HEK293T (cell line): ENCODE measurements around the gene TOB1.
A peak's percentile ranks its signal among the peaks of the same experiment; 100 is the strongest.

Source experiments
- CTCF ChIA-PET: fragments of 350-600 bp; formaldehyde crosslinking; extraction: SDS; loops from one replicate; lab custom pipeline; 2021; ENCODE audit warnings: antibody characterized with exemption, inconsistent platforms; lab: Yijun Ruan, JAX
- POLR2A ChIA-PET: fragments of 350-600 bp; formaldehyde crosslinking; extraction: SDS; loops from one replicate; lab custom pipeline; 2020; ENCODE audit warnings: antibody characterized with exemption, inconsistent platforms; lab: Yijun Ruan, JAX
- DNase-seq: peaks from one replicate; pipeline ENCODE4 v3.0.0; 2012; ENCODE audit warnings: mixed read lengths; ENCODE audit errors: extremely low spot score
- ARNT ChIP-seq: fragments of 450-650 bp; IDR thresholded peaks from 2 replicates; pipeline ENCODE4 v1.6.1; 2017; ENCODE audit warnings: mild to moderate bottlenecking
- BHLHE40 ChIP-seq: fragments of 450-650 bp; IDR thresholded peaks from 2 replicates; pipeline ENCODE4 v1.6.1; 2016; ENCODE audit warnings: mild to moderate bottlenecking, moderate library complexity, borderline replicate concordance
- CTBP1 ChIP-seq: fragments of 450-650 bp; IDR thresholded peaks from 2 replicates; pipeline ENCODE4 v1.6.1; 2016; ENCODE audit warnings: borderline replicate concordance
- ELF4 ChIP-seq: fragments of 450-650 bp; IDR thresholded peaks from 2 replicates; pipeline ENCODE4 v1.6.1; 2017; ENCODE audit warnings: antibody characterized with exemption
- FOXA1 ChIP-seq: fragments of 450-650 bp; IDR thresholded peaks from 2 replicates; pipeline ENCODE4 v1.6.1; 2016; ENCODE audit warnings: mild to moderate bottlenecking
- FOXK2 ChIP-seq: fragments of 450-650 bp; IDR thresholded peaks from 2 replicates; pipeline ENCODE4 v1.6.1; 2016; ENCODE audit warnings: mild to moderate bottlenecking
- FOXM1 ChIP-seq: fragments of 450-650 bp; IDR thresholded peaks from 2 replicates; pipeline ENCODE4 v1.6.1; 2017; ENCODE audit warnings: mild to moderate bottlenecking, borderline replicate concordance
- HDGF ChIP-seq: fragments of 450-650 bp; IDR thresholded peaks from 2 replicates; pipeline ENCODE4 v1.6.1; 2017; ENCODE audit warnings: antibody characterized with exemption, borderline replicate concordance
- L3MBTL2 ChIP-seq: fragments of 450-650 bp; conservative IDR thresholded peaks from 2 replicates; pipeline ENCODE4 v1.6.1; 2016; ENCODE audit warnings: mild to moderate bottlenecking
- LEF1 ChIP-seq: fragments of 450-650 bp; IDR thresholded peaks from 2 replicates; pipeline ENCODE4 v1.6.1; 2017; ENCODE audit warnings: mild to moderate bottlenecking, borderline replicate concordance
- NFRKB ChIP-seq: fragments of 450-650 bp; IDR thresholded peaks from 2 replicates; pipeline ENCODE4 v1.6.1; 2016; ENCODE audit warnings: mild to moderate bottlenecking, moderate library complexity
- SP1 ChIP-seq: fragments of 450-650 bp; IDR thresholded peaks from 2 replicates; pipeline ENCODE4 v1.6.1; 2017
- SUZ12 ChIP-seq: fragments of 450-650 bp; IDR thresholded peaks from 2 replicates; pipeline ENCODE4 v1.6.1; 2016; ENCODE audit warnings: mild to moderate bottlenecking
- TARDBP ChIP-seq: fragments of 450-650 bp; IDR thresholded peaks from 2 replicates; pipeline ENCODE4 v1.6.1; 2016
- ZNF384 ChIP-seq: fragments of 450-650 bp; IDR thresholded peaks from 2 replicates; pipeline ENCODE4 v1.6.1; 2016
- TF ChIP-seq, protein P1 (sequence below): fragments of 450-650 bp; IDR thresholded peaks from 2 replicates; pipeline ENCODE4 v1.6.1; 2016

The TOB1 gene

DNA sequence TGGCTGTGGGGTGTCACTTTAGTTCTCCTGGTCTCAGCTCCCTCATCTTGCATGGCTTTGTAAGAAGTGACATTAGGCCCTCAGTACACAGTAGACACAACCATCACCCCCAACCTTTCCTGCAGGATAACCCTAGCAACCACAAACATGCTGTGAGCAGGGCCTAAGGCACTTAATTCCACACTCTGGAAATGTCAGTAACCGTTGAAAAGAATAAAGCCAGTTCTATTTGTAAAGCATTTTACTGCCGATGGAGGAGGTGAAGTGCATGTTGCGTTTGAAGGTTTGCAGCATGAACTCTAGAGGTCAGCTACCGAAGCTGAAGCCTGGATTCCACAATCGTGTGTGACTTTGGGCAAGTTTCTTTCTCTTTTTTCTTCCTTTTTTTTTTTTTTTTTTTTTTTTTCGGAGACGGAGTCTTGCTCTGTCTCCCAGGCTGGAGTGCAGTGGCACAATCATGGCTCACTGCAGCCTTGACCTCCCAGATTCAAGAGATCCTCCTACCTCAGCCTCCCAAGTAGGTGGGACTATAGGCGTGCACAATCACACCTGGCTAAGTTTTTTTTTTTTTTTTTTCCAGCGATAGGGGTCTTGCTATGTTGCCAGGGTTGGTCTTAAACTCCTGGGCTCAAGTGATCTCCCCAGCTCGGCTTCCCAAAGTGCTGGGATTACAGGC lies 26.1 kb upstream of the TOB1 start:
- CTCF ChIA-PET: interaction anchor here (0.8 kb wide), 1 partner anchor 65 kb away, joined by 3 read pairs; no protein-coding TSS in a partner anchor
- TF ChIP-seq ZNF384: peak; percentile 9; the same call in 1 of the 2 replicates
- no peak for TF ChIP-seq ARNT
- TF ChIP-seq ELF4: no peak
- DNase-seq: no peak
- POLR2A ChIA-PET: interaction anchor here (1.1 to 1.7 kb wide), 2 partner anchors 14 to 26 kb away, joined by 5 to 6 read pairs; partner anchors contain the start of gene TOB1

DNA sequence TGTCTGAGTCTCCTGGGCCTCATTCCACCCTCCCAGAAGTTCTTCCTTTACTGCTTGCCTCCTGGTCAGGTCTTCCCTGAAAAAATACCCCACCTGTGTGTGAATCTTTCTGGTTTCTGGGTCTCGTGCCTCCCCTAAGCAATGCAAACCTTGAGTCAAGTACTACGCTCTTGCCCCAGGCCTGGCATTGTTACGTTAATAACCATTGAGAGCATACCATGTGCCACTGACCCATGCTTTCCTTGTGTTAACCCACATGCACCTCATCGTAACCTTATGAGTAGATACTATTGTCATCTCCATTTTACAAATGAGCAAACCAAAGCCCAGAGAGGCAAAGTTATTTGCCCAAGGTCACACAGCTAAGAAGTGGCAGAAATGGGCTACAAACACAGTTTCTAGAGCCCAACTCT lies 25.4 kb upstream of the TOB1 start:
- ChIA-PET CTCF (no interaction called here), POLR2A (interaction anchor here (2.7 kb wide), 1 partner anchor 25 kb away, joined by 10 read pairs; the partner anchor contains the start of gene TOB1)
- no peak for DNase-seq
- no peak for TF ChIP-seq ELF4
- TF ChIP-seq FOXM1: no peak
- TF ChIP-seq SUZ12: no peak
- no peak for TF ChIP-seq LEF1
- TF ChIP-seq L3MBTL2: no peak
- no peak for TF ChIP-seq CTBP1
- TF ChIP-seq ZNF384: no peak
- TF ChIP-seq BHLHE40: no peak
- no peak for TF ChIP-seq SP1
- TF ChIP-seq FOXA1: no peak
- TF ChIP-seq NFRKB: no peak
- no peak for TF ChIP-seq ARNT
- TF ChIP-seq FOXK2: no peak
- TF ChIP-seq, protein P1, sequence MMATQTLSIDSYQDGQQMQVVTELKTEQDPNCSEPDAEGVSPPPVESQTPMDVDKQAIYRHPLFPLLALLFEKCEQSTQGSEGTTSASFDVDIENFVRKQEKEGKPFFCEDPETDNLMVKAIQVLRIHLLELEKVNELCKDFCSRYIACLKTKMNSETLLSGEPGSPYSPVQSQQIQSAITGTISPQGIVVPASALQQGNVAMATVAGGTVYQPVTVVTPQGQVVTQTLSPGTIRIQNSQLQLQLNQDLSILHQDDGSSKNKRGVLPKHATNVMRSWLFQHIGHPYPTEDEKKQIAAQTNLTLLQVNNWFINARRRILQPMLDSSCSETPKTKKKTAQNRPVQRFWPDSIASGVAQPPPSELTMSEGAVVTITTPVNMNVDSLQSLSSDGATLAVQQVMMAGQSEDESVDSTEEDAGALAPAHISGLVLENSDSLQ: no peak
- TF ChIP-seq HDGF: no peak
- TF ChIP-seq TARDBP: no peak

DNA sequence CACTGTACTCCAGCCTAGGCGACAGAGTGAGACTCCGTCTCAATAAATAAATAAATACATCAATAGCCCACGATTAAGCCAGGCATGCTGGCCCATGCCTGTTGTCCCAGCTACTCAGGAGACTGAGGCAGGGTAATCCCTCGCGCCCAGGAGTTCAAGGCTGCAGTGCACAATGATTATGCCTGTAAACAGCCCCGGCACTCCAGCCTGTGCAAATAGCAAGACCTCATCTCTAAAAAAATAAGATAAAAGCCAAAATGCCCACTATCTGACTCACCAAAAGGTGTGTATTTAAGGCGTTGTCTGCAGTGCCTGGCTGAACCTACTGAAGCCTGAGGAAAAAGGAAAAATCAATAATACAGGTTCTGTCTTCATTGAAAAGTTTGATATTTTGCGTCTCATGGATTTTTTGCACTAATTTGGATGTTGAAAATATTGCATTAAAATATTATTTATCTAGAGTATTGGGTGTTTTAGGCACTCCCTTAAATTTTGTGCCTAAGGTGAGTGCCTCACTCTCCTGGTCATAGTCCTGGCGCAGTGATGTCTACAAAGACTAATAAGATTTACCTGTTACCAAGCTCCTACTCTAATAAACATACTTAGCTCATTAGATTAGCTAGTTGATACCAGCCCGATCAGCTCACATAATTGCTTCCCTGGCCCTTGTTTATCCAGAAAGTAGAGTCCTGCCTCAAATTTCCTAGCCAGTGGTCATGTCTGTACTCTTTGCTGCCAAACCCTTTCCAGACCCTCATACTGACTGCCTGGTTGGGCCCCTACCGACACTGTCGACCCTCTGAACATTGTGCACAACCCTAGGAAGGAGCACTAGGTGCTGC lies 24.7 kb upstream of the TOB1 start:
- no peak for TF ChIP-seq SP1
- TF ChIP-seq, protein P1: no peak
- no peak for TF ChIP-seq LEF1
- ChIA-PET CTCF (interaction anchor here (1.3 kb wide), 1 partner anchor 66 kb away, joined by 3 read pairs; no protein-coding TSS in a partner anchor), POLR2A (interaction anchor here (2.7 kb wide), 1 partner anchor 24 kb away, joined by 10 read pairs; the partner anchor contains the start of gene TOB1)
- no peak for DNase-seq

DNA sequence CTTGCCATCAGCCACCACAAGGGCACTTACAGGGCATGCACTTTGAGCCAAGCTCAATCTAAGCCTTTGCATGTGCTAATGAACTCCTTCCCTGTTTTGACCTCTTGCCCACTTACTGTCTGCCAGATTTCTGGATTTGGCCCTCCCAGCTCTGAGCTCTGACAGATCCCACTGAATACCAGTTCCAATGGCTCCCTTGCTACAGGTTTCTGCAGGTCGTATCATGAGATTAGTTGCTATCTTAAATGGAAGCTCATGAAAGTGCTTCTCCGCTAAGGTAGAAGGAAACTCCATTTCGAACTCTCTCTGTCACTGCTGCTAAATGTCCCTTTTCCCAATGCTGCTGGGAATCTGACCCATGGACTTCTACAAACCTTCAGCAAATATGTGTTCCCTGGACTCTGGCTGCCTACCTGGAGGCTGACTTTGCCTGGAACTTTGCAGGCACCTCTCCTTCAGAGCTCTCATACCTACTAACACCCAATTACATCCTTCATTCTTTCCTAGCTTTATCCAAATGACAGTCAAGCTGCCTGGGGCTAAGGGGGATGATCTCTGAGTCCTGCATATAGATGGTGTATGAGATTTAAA lies 23.5 kb upstream of the TOB1 start:
- CTCF ChIA-PET: interaction anchor here (1.0 to 1.3 kb wide), 4 partner anchors 14 to 67 kb away, joined by 3 read pairs; no protein-coding TSS in a partner anchor
- POLR2A ChIA-PET: interaction anchor here (0.9 to 2.7 kb wide), 2 partner anchors 10 to 23 kb away, joined by 3 to 10 read pairs; partner anchors contain the start of gene TOB1
- DNase-seq: no peak
- TF ChIP-seq HDGF (no peak), L3MBTL2 (no peak), FOXM1 (no peak), NFRKB (no peak), FOXA1 (no peak)

DNA sequence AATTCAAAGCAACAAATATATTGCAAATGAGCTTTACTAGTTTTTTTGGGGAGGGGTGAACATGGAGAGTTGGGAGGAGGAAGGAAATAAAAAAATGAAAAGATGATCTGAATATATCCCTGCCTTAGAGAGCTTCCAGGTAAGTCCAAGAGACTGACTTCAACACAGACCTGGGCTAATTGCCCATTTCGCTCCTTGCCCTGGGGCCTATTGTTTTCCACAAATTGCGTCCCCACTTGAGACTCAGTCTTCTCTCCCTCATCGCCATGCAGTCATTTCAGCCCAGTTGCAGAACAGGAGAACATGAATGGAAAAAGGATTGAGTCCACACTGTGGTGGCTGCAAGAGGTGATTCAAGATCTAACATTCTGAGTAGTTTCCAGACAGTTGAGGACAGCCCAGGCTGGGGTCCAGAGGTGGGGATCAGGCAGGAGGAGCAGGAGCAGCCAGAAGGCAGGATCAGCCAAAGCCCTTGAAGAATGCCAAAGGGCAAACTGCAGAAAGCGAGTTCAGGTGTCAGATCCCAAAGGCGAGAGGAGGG lies 21.6 kb upstream of the TOB1 start:
- DNase-seq: no peak
- no peak for TF ChIP-seq FOXK2
- no peak for TF ChIP-seq TARDBP
- TF ChIP-seq FOXA1: no peak
- no peak for TF ChIP-seq ARNT
- TF ChIP-seq ELF4: no peak
- TF ChIP-seq HDGF: no peak
- no peak for TF ChIP-seq SUZ12
- TF ChIP-seq BHLHE40: no peak
- TF ChIP-seq L3MBTL2: no peak
- TF ChIP-seq, protein P1: no peak
- TF ChIP-seq FOXM1: no peak
- no peak for TF ChIP-seq NFRKB
- POLR2A ChIA-PET: interaction anchor here (1.5 kb wide), 1 partner anchor 21 kb away, joined by 5 read pairs; the partner anchor contains the start of gene TOB1
- CTCF ChIA-PET: interaction anchor here (1.0 kb wide), 1 partner anchor 24 kb away, joined by 8 read pairs; no protein-coding TSS in a partner anchor
